NCI-H146 treated with DMSO at 0.1 percent for 48 hours (cell line): Measurements from ENCODE around the gene NR2E1.

Source experiments
- DNase-seq: peaks from one replicate; lab custom pipeline; 2025; ENCODE audit not compliant: unreplicated experiment; lab: John Stamatoyannopoulos, UW

The NR2E1 gene

GRCh38 chr6:108165714-108166663 is at the start of gene NR2E1:
NR2E1 (plus strand) TSS chr6:108166022; CDS start chr6:108166766, 744 bp downstream.
- DNase-seq: no peak

- DNase-seq: no peak
Measured at GRCh38 chr6:108116546-108117426, 49.0 kb upstream of the NR2E1 start.

GRCh38 chr6:108117427-108118358 is 48.1 kb upstream of the NR2E1 start:
- no peak for DNase-seq

- DNase-seq: no peak
Measured at GRCh38 chr6:108118359-108118724, 47.5 kb upstream of the NR2E1 start.

GRCh38 chr6:108118810-108119768 is 46.7 kb upstream of the NR2E1 start:
- no peak for DNase-seq

- no peak for DNase-seq
Measured at GRCh38 chr6:108119769-108120141, 46.1 kb upstream of the NR2E1 start.

- no peak for DNase-seq
Measured at GRCh38 chr6:108120311-108120710, 45.5 kb upstream of the NR2E1 start.

GRCh38 chr6:108121612-108122011 is 44.2 kb upstream of the NR2E1 start:
- DNase-seq: no peak

GRCh38 chr6:108123481-108123929 is 42.3 kb upstream of the NR2E1 start:
- DNase-seq: no peak

- DNase-seq: peak; percentile 54
Measured at GRCh38 chr6:108123946-108124345, 41.9 kb upstream of the NR2E1 start.

- no peak for DNase-seq
Measured at GRCh38 chr6:108127056-108127455, 38.8 kb upstream of the NR2E1 start.

- no peak for DNase-seq
Measured at GRCh38 chr6:108127826-108128225, 38.0 kb upstream of the NR2E1 start.

- DNase-seq: no peak
Measured at GRCh38 chr6:108130262-108130661, 35.6 kb upstream of the NR2E1 start.

- no peak for DNase-seq
Measured at GRCh38 chr6:108132863-108133262, 33.0 kb upstream of the NR2E1 start.

GRCh38 chr6:108133594-108134179 is 32.1 kb upstream of the NR2E1 start:
- peak; percentile 71 for DNase-seq

- DNase-seq: no peak
Measured at GRCh38 chr6:108134213-108134970, 31.4 kb upstream of the NR2E1 start.

GRCh38 chr6:108142240-108142639 is 23.6 kb upstream of the NR2E1 start:
- no peak for DNase-seq

GRCh38 chr6:108145639-108146038 is 20.2 kb upstream of the NR2E1 start:
- peak; percentile 37 for DNase-seq
